Stimulated activated CD8-positive, alpha-beta memory T cell treated with anti-CD3 and anti-CD28 coated beads, Interleukin-12 subunit alpha, Interleukin-12 subunit beta, amount 100 ng/mL, for 24 hours (primary cell): Measurements from ENCODE around the gene TSGA10IP.
"Not testable (repeated sequence)": the region's sequence is repeated elsewhere in the genome, so short reads cannot be mapped to it uniquely, and the experiment has no call there.

Source experiments
- DNase-seq: peaks from one replicate; pipeline ENCODE4 v3.0.0-alpha.2; 2020; ENCODE audit errors: extremely low read depth

The TSGA10IP gene

GRCh38 chr11:65946655-65947054, 1.4 kb downstream of the TSGA10IP start:
- DNase-seq, result no peak

DNA sequence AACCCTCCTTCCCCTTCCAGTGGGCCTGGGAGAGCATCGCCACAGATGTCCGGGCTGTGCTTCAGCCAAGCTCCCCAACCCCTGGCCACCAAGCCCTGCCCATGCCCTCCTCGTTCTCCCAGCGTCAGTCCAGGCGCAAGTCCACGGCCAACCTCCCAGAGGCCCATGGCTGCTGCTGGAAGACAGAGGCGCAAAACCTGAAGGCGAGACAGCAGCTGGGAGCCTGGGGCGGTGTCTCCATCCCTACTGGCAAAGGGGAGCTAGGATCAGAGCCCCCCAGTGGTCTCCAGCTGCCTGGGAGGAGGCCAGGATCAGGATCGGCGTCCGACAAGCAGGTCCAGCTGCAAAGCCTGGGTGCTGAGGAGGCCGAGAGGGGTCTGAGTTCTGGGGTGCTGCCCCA, 1.9 kb downstream of the TSGA10IP start:
- DNase-seq, result no peak

GRCh38 chr11:65947603-65948125, 2.4 kb downstream of the TSGA10IP start:
- no peak for DNase-seq

GRCh38 chr11:65950711-65951110, 5.4 kb downstream of the TSGA10IP start:
- DNase-seq, result not testable (repeated sequence)

GRCh38 chr11:65951641-65952040, 6.4 kb downstream of the TSGA10IP start:
- DNase-seq, result not testable (repeated sequence)

- DNase-seq, result no peak
Measured at GRCh38 chr11:65952052-65952521, 6.8 kb downstream of the TSGA10IP start.

GRCh38 chr11:65953471-65953870, 8.2 kb downstream of the TSGA10IP start:
- no peak for DNase-seq

- DNase-seq, result no peak
Measured at GRCh38 chr11:65954771-65955170, 9.5 kb downstream of the TSGA10IP start.

GRCh38 chr11:65958291-65958690, 13.0 kb downstream of the TSGA10IP start:
- no peak for DNase-seq

GRCh38 chr11:65958774-65959420, 13.6 kb downstream of the TSGA10IP start:
- no peak for DNase-seq

- no peak for DNase-seq
Measured at GRCh38 chr11:65960824-65961266, 15.6 kb downstream of the TSGA10IP start.

DNA sequence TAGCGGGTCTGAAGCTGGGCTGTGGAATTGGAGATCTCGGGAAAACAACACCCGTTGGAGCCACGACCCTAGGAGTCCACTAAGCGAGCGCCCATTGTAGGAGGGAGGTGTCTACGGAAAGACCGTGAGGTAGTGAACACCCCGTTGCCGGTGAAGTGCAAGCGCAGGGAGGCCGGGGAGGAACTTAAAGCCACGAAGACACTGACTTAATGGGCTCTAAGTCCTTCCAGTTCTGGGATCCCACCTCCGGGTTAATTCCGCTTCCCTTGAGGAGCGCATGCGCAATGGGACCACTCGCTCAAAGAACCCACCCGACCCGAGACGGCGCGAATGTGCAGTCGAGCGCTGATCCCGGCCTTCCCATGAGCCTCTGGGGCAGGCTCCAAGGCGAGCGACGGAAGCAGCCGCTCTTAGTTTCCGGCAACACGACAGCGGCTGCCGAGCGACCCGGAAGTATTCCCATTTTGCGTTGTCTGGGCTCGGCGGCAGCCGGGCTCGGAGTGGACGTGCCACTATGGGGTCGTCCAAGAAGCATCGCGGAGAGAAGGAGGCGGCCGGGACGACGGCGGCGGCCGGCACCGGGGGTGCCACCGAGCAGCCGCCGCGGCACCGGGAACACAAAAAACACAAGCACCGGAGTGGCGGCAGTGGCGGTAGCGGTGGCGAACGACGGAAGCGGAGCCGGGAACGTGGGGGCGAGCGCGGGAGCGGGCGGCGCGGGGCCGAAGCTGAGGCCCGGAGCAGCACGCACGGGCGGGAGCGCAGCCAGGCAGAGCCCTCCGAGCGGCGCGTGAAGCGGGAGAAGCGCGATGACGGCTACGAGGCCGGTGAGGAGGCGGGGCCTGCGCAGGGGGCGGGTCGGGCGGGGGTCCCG, 16.2 kb downstream of the TSGA10IP start, which contains the start of gene SART1:
SART1 (plus strand) TSS at position 468 of the 874 bp plus-strand sequence; CDS start at position 515, 47 bp downstream.
- peak; percentile 95 for DNase-seq

DNA sequence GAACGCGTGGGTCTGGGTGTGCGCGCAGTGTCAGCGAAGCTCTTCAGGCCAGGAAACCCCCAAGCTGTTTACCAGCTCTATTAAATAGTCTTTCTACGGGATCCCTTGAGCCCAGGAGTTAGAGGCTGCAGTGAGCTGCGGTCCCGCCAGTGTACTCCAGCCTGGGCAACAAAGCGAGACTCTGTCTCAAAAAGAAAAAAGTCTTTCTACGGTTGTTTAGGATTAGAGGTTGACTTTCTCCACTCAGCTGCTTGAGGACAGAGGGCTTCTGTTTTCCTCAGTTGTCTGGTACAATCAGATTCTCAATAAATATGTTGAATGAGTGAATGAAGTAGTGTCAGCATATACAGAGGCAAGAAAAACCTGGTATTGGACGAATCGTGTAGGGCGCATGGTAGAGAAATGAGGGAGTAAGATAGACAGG, 16.9 kb downstream of the TSGA10IP start:
- no peak for DNase-seq

DNA sequence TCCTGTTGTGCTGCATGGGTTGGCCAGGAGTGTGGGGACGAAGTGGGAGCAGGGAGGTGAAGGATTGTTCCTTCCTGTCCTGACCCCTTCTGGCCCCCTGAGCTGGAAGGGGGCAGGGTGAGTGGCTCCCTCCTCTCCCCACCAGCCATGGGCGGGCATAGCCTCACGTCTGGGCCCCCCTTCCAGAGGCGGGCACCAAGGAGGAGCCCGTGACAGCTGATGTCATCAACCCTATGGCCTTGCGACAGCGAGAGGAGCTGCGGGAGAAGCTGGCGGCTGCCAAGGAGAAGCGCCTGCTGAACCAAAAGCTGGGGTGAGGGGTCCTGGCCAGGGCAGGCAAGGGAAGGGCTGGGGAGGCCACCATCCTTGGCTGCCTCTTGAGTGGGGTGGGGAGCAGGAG, 19.6 kb downstream of the TSGA10IP start:
- no peak for DNase-seq

DNA sequence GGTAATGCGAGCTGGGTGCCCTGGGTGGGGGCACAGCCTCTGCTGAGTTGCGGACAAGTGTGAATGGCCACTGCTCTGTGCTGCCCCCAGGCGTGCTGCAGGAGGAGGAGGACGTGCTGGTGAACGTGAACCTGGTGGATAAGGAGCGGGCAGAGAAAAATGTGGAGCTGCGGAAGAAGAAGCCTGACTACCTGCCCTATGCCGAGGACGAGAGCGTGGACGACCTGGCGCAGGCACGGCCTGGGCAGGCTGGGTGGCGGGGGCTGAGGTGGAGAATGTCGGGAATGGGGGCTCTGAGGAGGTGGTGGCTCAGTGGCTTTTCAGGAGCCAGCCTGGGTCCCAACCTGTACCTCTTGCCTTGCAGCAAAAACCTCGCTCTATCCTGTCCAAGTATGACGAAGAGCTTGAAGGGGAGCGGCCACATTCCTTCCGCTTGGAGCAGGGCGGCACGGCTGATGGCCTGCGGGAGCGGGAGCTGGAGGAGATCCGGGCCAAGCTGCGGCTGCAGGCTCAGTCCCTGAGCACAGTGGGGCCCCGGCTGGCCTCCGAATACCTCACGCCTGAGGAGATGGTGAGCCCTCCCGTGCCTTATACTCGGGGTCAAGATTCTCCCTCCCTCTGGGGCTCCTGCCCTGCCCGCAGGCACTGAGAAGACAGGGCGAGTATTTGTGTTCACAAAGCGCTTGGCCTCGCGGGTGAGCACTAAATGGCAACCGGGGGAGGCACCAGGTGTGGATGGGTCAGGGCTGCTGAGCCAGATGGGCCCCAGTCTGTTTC, 20.9 kb downstream of the TSGA10IP start:
- no peak for DNase-seq

DNA sequence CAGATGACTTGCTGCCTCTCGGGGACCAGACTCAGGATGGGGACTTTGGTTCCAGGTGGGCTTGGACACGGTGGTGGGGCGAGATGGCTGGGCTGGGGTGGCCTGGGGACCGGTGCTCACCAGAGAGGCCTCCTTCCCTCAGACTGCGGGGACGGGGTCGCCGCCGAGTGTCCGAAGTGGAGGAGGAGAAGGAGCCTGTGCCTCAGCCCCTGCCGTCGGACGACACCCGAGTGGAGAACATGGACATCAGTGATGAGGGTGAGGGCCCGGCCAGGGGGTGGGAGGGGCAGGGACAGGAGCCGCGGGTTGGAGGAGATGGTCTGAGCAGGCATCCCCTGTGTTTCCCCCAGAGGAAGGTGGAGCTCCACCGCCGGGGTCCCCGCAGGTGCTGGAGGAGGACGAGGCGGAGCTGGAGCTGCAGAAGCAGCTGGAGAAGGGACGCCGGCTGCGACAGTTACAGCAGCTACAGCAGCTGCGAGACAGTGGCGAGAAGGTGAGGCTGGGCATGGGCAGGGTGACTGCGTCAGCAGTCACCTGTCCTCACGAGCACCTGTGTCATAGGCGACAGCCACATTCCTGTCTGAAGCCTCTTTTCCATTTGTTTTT, 22.2 kb downstream of the TSGA10IP start:
- DNase-seq, result no peak

DNA sequence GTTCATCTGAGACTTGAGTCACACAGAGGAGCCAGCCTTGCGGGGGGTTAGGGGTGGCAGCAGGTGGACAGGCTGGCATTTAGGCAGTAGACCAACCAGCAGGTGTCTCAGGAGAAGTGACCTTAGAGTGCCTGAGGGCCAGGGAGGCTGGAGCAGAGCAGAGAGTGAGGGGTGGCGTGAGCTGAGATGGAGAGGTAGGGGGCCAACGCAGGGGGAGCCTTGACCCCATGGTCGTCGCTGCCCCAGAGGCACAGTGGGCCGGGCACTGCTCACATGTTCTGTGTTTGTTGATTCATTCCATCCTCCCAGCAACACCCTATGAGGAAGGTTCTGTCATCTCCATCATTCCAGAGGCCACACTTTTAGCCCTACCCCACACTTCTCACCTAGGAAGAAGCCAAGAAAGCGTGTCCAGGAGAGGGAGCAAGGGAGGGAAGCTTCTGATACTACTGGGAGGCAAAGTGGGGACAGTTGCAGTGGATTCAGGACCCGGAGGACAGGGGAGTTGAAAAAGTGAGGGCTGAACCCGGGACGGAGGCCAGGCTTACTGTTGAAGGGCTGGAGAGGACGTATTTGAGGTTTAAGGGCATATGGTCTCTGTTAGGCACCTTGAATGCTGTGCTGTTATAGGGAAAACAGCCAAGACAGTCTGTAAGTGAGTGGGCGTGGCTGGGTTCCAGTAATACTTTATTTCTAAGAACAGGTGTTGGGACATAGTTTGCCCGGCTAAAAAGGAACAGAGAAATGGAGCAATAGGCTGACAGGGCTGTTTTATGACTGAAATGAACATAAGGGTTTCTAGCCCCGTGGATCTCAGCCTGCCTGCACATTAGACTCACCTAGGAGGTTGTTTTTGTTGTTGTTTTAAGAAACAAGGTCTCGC, 23.6 kb downstream of the TSGA10IP start:
- no peak for DNase-seq

- no peak for DNase-seq
Measured at GRCh38 chr11:65972116-65972515, 26.8 kb downstream of the TSGA10IP start.

GRCh38 chr11:65973439-65974110, 28.3 kb downstream of the TSGA10IP start:
- no peak for DNase-seq

DNA sequence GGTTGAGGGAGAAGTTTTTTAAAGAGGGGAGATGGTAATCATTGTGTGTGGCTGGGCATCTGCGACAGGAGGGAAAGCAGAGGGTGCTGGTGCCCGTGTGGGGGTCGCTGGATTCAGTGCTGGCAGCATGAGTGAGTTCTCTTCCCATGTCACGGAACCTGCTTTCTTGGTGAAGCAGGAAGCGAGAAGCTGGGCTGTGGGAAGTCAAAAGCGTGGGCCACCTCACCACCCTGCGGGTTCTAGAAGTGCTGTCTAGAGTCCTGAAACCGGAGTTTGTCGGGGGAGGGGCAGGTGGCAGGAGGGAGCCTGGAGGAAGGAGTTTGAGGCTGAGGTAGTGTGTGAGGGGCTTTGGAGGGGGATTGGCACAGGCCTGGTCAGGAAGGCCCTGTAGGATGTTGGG, 30.5 kb downstream of the TSGA10IP start:
- no peak for DNase-seq
